H4 (cell line): Measurements from ENCODE around the gene ATP2B2. TPM values are rescaled to one million over a fixed set of nuclear protein-coding genes. Genes with fewer than 3 reads are reported as not detected.

Experiments used
- DNase-seq: peaks from one replicate; pipeline ENCODE4 v3.0.0-alpha.2; 2015; ENCODE audit warnings: low spot score
- total RNA-seq: library from RNA; depleted of rRNA; stranded (reverse); fragments of >200 nt; shearing (Covaris generic); gene quantifications from 2 replicates; pipeline ENCODE4 v1.2.3, GENCODE V29; 2014

Gene ATP2B2
- total RNA-seq, 1 experiment from 2014 or later = 0.12 TPM

GRCh38 chr3:10470120-10471053, 35.0 kb downstream of the ATP2B2 start:
- DNase-seq = no peak

DNA sequence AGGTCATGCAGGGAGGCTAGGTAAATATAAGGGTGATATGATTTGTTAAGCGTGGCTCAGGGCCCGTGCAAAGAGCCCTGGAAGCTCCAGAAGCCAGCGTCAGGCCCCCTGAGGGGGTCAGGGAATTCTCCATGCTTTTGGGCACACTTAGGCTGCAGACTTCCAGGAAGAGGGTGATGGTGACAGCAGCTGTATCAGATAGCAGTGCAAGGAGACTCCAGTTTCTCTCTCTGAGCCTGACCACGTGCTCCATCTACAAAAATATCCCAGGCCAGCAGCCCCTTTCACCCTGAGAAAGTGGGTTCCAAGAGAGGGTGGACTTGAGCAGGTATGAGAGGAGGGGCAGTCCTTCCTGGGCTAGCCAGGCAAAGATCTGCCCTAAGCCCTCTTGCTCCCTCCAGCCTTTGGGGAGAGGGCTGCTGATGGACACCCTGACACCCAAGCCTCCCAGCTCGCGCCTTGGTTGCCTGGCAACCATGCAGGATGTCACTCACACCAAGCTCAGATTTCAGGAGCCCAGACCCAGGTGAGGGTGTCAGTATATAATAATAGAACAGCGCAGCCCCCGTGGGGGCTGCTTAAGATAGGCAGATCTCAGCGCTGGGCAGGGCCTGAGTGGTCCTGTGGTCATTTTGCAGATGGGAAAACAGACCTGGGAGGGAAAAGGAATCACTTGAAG, 35.8 kb downstream of the ATP2B2 start:
- DNase-seq = no peak

- no peak for DNase-seq
Measured at GRCh38 chr3:10468613-10469354, 36.6 kb downstream of the ATP2B2 start.

DNA sequence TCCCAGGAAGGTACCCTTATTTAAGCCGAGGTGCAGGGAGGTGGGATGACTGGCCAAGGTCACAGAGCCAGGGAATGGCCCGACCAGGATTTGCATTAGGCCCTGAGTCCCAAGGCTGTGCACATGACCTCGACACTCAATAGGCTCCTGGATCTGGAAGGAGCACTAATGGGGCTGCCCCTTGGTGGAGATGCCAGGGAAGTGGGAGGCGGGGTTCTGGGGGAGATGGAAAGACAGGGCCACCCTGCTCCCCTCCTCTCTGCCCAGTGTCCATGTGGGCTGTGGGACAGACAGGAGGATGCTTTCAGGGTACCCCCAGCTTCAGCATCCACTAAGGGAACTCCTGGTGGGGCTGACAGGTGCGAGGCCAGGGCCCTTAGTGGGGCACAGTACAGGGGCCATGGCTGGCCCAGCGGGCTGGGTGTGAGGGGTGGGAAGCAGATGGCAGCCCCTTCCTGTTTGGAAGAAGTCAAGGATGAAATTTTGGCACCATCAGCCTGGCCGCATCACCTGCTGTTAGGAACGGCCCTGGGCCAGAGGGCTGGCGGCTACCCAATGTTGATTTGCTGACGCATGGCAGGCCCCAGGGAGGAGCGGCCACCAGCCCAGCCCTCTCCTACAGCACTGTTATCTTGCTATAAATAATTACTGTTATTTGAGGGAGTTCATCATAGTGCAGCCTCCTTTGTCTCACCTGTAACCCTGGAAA, 37.3 kb downstream of the ATP2B2 start:
- DNase-seq = no peak

DNA sequence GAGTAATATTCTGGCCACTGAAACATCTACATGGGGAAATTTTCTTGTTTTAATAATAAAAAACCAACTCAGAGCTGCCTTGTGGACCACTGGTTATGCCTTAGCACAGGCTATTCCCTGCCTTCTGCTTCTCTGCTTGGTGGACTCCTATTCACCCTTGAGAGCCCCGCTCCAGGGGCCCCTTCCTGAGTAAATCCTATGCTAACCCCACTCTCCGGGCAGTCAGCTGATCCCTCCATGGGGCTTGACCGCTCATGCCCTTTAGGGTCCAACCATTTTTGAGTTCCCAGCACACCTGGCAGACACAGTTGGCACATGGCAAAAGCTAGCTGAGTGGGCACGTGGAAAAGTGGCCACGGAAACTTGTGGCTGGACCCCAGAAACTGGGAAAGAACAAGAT, 38.2 kb downstream of the ATP2B2 start:
- no peak for DNase-seq

DNA sequence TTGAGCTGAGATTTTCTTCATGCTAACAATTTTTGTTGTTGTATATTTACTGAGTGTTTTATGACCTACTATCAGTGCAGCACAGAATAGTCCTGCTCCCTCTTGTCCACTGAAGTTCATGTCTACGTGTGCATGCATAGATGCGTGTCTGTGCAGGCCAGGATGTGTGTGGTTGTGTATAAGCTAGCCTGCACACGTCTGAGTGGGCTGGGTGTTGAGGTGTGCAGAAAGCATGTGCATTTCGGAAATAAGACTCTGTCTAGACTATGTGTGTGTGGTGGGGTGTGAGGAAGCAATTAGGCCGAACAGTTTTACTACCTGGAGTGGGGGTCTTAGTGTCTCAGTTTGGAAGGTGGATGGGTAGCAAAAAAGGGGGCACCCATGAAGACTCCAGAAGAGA, 39.2 kb downstream of the ATP2B2 start:
- DNase-seq = no peak

DNA sequence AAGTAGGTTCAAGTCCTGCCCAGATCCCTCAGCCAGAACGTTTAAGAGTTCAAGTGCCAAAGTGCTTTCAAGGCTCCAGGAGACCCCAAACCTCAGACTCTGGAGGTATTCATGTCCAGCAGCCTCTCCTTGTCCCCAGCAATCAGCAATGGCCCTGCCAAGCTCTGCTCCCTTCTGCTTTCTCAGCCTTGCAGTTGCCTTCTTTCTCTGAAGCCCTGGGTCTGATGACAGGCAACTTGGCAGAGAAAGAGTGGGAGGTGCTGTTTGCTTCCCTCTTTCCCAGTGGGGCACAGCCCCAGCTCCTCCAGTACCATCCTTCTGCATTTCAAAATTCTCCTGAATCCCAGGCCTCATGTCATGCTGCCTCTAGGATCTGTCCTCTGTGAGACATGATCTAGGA, 40.2 kb downstream of the ATP2B2 start:
- no peak for DNase-seq

DNA sequence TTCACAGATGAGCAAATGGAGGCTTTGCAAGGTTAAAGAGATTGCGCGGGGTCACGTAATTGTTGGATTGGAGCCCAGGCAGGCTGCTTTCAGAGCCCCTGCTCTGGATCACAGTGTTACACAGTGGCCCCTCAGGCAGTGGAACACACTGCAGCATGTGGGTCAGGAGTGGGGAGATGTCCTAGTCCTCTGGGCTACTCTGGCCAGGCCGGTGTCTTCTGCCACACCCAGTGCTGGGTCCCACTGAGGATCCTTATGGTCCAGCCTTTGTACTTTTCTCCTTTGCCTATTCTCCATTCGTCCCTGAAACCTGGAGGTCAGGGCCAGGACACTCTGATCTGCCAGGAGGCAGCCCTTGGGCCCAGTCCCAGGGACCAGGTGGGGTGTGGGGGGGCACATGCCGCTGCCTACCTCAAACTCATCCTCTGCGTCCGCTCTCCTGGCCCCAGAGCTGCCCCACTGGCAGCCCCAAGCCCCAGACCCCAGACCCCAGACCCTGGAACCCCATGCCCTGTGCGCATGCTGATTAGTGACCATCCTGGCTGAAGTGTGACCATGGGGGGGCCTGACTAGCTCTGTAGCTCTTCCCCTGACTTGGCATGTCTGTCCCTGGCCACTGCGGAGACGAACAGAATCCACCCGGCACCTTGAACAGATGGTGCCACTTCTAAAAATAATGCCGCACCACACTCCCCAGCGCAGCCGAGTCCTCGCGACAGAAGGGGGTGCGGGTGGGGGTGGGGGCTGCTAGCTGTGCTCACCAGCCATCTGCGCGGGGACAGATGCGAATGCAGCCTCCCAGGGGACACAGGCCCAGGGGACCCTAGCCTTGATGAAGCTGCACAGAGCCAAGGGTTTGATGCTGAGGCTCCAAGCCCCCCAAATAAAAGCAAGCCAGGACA, 41.6 kb downstream of the ATP2B2 start:
- no peak for DNase-seq

DNA sequence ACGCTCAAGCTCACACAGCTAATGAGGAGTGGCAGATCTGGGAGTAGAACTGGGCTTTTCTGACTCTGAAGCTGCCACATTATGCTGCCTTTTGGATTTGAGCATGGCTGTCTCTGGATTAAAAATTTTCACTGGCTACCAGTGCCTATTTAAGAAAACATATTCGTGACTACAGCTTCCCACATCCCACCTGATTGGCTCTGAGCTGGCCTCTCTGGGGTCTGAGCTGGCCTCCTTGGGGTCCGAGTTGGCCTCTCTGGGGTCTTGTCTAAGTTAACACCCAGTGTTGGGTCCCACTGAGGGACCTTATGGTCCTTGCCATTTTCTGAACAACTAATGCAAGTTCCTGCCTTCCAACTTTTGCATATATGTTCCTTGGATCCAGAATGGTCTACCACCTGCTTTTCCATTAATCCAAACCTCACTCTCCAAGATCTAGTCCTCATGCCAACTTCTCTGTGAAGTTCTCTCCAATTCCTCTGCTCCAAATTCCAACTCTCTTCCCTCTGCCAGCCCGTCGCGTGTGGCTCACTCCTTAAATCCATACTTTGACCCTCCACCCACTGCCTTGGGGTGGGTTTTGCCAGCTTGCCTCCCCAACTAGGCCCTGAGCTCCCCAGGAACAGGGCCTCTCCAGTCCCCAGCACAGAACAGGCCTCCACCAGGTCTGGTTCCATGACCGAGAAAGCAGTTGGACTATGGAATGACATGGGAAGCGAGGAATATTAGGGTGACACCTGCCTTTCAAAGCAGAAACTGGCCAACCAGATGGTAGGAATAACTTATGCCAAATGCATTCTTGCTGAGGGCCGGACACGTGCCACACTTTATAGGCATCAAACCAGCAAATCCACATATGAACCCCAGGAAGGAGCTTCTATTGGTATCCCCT, 42.5 kb downstream of the ATP2B2 start:
- no peak for DNase-seq

DNA sequence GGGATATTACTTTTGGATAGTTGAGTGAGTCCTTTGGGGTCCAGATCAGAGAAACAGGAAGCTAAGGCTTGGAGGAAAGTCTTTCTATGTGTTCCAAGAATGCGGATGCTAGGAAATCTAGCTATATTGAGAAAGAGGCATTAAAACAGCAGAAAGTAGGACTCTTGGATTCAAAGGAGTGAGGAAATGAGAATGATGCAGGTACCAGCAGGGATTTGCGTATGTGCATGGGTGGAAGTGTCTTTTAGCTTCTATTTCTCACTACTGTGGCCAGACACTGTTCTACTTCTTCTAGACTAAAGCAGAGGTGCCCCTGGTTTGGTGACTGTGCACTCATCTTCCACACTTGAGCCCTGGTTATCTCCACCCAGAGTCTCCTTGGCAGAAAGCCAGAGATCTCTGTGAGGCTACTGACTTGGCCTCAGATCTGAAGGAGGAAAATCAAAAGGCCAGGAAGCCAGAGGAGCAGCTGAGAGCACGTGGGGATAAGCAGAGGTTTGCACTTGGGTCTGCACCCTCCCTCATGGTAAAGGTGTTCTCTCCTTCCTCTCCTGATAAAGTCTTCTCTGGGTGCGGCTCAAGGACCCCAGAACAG, 44.3 kb downstream of the ATP2B2 start:
- no peak for DNase-seq

DNA sequence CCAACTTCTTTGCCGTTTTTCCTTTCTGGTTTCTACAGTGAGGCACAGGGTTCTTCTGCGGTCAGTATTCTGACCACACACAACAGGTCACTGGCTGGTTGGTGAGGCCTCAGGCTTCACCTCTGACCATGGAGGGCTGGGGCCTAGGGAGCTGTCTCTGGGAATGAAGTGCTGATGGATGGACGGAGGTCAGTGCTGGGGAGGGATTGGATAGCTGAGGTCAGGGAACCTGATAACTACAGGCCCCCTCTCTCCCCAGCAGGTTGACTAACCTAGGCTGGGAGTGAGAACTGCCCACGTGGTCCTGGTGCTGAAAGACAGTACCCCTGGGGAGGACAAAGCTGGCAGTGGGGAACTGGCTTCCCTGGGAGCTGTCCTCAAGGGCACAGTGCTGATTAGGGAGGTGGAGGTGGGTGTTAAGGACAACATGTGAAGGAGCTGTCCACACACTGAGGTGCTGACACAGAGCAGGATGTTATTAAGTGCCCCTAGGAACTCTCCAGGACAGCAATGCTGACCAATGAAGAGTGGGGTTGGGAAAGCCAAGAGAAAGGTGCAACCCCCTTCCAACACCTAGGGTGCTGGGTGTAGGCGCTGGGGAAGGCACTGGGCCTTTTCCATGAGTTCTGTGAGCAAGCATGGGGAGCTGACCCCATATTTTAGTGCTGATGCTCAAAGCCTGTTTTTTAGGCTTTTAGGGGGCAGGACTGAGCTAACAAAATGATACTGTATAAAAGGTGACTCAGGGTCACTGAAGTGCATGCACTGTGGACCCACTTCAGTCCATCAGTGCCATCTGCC, 45.2 kb downstream of the ATP2B2 start:
- peak; percentile 80 for DNase-seq

DNA sequence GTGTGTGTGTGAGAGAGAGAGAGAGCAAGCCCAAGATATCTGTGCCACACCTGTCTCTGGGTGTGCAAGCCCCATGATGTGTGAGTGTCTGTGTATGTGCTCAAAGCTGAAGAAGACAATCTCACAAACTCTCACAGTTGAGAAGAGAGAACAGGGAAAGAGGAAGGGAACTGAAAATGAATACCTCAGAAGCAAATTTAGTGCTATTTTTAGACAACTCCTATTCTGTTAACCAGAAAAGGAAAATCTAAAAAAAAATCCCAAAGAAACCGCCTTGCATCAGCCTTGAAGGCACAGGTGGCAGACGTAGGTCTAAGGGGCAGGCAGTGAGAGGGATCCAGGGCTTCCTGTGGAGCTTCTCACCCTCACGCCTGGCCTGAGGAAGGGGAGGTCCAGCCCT, 47.8 kb downstream of the ATP2B2 start:
- DNase-seq = no peak

- DNase-seq = no peak
Measured at GRCh38 chr3:10456981-10457380, 48.4 kb downstream of the ATP2B2 start.

DNA sequence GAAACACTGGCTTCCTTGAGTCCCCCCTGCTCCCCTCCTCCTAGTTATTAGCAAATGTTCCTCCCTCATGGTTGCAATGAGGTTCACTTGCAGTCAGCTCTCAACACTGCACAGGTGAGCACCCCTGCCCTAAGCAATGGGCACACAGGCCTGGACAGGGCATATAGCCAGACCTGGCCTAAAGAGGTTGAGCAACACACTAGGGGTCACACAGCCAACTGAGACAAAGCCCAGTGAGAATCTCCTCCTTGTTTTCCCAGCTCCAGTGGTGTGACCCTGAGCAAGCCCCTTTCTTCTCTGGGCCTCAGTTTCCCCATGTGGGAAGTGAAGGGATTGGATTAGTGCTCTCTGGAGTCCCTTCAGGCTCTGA, 49.9 kb downstream of the ATP2B2 start:
- DNase-seq = no peak

DNA sequence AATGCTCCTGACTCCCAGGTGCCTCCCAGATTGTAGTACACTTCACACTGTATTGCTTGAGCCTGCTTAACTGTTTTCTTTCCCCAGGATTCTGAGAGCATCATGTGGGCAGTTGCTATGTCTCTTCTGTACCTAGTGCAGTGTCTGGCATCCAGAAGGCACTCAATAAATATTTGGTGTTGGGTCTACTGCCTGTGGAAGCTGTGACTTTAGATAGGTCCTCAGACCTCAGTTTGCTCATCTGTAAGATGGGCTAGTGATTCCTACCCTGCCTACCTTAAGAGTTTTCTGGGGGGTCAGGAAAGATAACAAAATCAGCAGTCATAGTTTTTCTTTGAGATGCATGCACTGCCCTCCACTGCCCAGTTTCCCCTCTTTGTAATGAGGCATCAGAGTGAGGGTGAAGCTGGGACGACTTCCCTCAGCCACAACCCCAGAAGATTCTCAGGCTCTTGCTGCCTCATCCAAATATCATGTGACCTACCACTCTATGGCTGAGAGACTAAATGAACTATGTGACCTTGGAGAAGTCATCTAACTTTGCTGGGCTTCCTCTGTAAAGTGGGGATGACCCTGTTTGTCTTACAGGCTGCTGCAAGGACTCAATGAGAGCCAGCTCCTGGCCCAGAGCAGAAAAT, 50.4 kb downstream of the ATP2B2 start:
- DNase-seq = no peak

- no peak for DNase-seq
Measured at GRCh38 chr3:10453431-10454163, 51.8 kb downstream of the ATP2B2 start.
